DMS 273 treated with DMSO at 0.1 percent for 48 hours (cell line): ENCODE results near the gene KMT2E.
"Not testable (repeated sequence)": the region's sequence is repeated elsewhere in the genome, so short reads cannot be mapped to it uniquely, and the experiment has no call there.

ENCODE experiments used
- DNase-seq: peaks from one replicate; lab custom pipeline; 2025; lab: John Stamatoyannopoulos, UW

The KMT2E gene

GRCh38 chr7:105013816-105014692, at the start of gene KMT2E:
Gene KMT2E, plus strand, starts transcription at chr7:105014205. Its CDS starts 26,748 bp downstream, at chr7:105040953.
- DNase-seq, result peak; percentile 77

- DNase-seq, result no peak
Measured at GRCh38 chr7:104964626-104965236, 49.3 kb upstream of the KMT2E start.

GRCh38 chr7:104966022-104966421, 48.0 kb upstream of the KMT2E start:
- no peak for DNase-seq

- DNase-seq, result no peak
Measured at GRCh38 chr7:104967088-104967487, 46.9 kb upstream of the KMT2E start.

- DNase-seq, result no peak
Measured at GRCh38 chr7:104967595-104967994, 46.4 kb upstream of the KMT2E start.

GRCh38 chr7:104968648-104969047, 45.4 kb upstream of the KMT2E start:
- no peak for DNase-seq

GRCh38 chr7:104969183-104969582, 44.8 kb upstream of the KMT2E start:
- DNase-seq, result no peak

GRCh38 chr7:104971290-104972071, 42.5 kb upstream of the KMT2E start:
- no peak for DNase-seq

- no peak for DNase-seq
Measured at GRCh38 chr7:104972500-104972899, 41.5 kb upstream of the KMT2E start.

- DNase-seq, result peak; percentile 61
Measured at GRCh38 chr7:104973227-104973626, 40.8 kb upstream of the KMT2E start.

- peak; percentile 42 for DNase-seq
Measured at GRCh38 chr7:104973909-104974415, 40.0 kb upstream of the KMT2E start.

GRCh38 chr7:104975553-104975952, 38.5 kb upstream of the KMT2E start:
- not testable (repeated sequence) for DNase-seq

GRCh38 chr7:104976966-104977636, 36.9 kb upstream of the KMT2E start:
- peak; percentile 97 for DNase-seq

GRCh38 chr7:104978460-104978859, 35.5 kb upstream of the KMT2E start:
- DNase-seq, result no peak

GRCh38 chr7:104979167-104979841, 34.7 kb upstream of the KMT2E start:
- DNase-seq, result peak; percentile 87

GRCh38 chr7:104980440-104980839, 33.6 kb upstream of the KMT2E start:
- DNase-seq, result no peak

- peak; percentile 63 for DNase-seq
Measured at GRCh38 chr7:104980841-104981671, 32.9 kb upstream of the KMT2E start.

- no peak for DNase-seq
Measured at GRCh38 chr7:104981672-104982037, 32.4 kb upstream of the KMT2E start.

- no peak for DNase-seq
Measured at GRCh38 chr7:104982308-104983075, 31.5 kb upstream of the KMT2E start.
